Measurements from ENCODE around the gene HS6ST2.

HS6ST2 gene

DNA sequence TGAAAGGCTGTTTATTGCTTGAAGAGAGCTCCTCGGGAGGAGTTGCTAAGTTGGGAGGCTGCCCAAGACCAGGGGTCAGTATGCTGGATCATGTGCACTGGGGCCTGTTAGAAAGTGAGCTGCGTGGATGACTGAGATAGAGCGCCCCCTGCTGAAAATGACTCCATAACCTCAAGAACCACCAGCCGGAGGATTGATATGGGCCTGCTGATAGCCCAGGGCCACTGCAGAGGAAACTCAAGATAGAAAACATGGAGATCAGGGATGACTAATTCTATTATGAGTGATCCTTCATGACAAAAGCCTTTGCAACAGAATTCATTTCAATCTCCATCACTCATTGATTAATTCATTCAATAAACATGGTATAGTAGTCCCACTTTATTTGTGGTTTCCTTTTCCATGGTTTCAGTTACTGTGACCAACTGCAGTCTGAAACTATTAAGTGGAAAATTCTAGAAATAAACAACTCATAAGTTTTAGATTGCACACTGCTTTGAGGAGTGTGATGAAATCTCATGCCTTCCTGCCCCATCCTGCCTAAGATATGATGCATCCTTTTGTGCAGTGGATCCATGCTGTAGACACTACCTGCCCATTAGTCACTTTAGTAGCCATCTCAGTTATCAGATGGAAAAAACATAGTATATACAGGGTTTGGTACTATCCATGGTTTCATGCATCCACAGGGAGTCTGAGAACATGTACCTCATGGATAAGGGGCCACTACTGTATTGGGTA, 342.9 kb downstream of the HS6ST2 start:
- peak; percentile 24 for DNase-seq (ENCODE audit: low spot score)

DNA sequence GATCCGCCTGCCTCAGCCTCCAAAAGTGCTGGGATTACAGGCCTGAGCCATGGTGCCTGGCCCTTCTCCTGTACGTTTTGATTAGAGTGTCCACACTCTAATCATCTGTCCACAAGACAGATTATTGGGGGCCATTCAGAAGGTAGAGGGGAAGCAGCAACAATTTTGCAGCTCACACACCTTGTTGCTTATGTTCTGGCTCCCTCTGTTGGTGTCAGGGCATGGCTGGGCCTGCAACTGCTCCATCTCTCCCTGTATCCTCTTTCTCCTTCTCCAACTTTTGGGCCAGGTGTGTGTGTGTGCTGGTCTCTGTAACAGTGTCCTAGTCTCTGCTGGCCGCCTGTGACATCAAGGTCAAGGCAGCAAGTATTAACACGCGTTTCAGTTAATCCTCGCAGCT, 344.1 kb downstream of the HS6ST2 start:
- no peak for DNase-seq (ENCODE audit: low spot score)

- DNase-seq (ENCODE audit: low spot score) = no peak
Observed at GRCh38 chrX:132613801-132614200, 344.6 kb downstream of the HS6ST2 start.

GRCh38 chrX:132612821-132613564, 345.4 kb downstream of the HS6ST2 start:
- peak; percentile 15 for DNase-seq (ENCODE audit: low spot score)

DNA sequence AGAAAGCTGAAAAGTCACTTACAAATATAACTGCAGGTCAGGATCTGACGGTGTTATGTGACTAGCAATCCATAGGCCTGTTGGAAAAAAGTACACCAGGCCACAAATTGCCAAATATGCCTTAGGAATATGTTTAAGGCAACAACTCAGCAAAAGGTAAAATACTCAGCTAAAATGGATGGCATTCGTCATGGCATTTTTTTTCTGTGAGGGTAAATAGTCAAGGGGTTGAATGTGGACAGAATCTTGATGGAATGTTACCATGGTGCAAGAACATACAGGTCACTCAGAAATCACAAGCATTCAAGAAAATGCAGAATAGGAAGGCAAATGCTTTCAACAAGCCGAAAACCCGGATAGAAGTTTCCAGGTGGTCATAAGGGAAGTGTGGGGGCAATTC, 347.9 kb downstream of the HS6ST2 start:
- no peak for DNase-seq (ENCODE audit: low spot score)

DNA sequence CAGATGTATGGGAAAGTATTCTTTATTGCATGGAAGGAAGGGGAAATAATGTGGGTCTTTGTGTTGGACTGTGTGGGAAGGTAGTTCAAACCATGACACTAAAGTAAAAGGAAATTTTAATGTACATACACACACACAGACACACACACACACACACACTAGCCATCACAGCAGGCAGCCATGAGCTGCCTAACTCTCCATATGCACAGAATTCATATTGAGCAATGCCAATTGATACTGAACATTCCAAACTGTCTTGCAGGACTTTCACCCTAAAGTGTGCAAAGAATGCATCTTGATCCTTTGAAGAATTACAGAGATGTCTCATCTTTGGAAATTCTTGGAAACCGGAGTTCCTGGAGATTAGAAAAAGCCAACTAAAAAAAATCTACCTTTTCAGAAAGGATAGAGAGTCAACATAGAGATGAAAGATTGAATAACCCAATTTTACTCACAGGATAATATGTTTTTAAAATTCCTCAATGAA, 349.0 kb downstream of the HS6ST2 start:
- no peak for DNase-seq (ENCODE audit: low spot score)

- DNase-seq (ENCODE audit: low spot score) = no peak
Observed at GRCh38 chrX:132603700-132604286, 354.6 kb downstream of the HS6ST2 start.

- DNase-seq (ENCODE audit: low spot score) = no peak
Observed at GRCh38 chrX:132602701-132603100, 355.7 kb downstream of the HS6ST2 start.

GRCh38 chrX:132594999-132595398, 363.4 kb downstream of the HS6ST2 start:
- DNase-seq (ENCODE audit: low spot score) = no peak

DNA sequence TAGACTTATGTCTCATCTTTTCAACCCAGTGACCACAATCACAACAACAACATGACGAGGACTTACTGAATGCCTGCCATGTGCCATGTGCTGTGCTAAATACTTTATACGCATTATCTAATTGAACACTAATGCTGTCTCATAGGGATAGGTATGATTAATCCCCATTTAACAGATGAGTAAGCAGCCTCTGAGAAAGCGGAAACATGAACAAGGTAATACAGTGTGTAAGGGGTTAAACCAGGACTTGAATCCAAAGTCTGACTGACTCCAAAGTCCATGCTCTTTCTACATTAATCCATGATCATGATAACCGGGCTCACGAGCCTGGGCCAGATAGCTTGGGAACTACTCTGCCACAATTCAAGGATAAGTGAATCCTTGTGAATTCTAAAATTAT, 364.3 kb downstream of the HS6ST2 start:
- no peak for DNase-seq (ENCODE audit: low spot score)

- DNase-seq (ENCODE audit: low spot score) = peak; percentile 20
Observed at GRCh38 chrX:132592880-132593279, 365.5 kb downstream of the HS6ST2 start.

DNA sequence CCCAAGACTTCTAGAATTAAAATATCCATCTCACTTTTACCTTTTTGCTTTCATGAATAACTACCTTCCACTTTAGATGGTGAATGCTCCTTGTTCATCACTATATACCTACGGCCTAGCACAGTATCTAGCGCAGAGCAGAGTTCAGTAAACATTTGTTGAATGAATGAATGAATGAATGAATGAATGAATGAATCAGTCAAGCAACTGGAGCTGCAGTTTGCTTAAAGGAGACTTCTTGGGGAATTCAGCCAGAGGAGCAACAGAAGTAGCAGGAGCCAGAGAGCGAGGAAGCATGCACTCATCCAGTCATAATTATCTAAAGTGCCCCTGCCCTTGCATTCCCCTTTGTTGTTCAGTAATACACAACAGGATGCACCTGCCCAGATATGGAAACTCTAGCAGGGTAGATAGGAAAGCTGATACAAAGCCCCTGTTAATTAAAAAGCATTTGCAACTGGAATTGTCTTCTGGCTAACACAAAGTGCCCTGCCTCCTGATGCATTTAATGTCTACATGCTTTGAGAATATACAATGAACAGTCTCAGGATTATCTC, 366.6 kb downstream of the HS6ST2 start:
- no peak for DNase-seq (ENCODE audit: low spot score)

GRCh38 chrX:132590350-132591026, 367.9 kb downstream of the HS6ST2 start:
- DNase-seq (ENCODE audit: low spot score) = no peak

- DNase-seq (ENCODE audit: low spot score) = no peak
Observed at GRCh38 chrX:132584936-132585335, 373.5 kb downstream of the HS6ST2 start.

DNA sequence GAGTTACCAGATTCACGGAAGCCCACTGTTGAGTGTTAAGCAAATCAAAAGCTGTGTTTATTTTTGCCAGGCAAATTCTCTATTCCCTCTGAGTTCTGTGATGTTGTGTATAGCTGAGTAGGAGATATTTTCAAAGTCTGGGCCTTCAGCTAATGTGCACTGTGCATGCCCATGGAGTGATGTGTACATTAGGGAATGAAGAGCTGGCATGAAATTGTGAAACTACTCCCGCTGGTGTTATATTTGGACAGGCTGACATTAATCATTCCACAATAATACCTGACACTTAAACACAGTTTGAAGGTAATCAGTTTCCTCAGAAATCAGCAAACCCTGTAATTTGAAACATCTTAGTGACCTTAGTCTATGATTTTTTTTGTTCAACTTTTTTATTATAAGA, 381.5 kb downstream of the HS6ST2 start:
- no peak for DNase-seq (ENCODE audit: low spot score)
